ENCODE data around the gene ATP6AP2.
"Not testable (repeated sequence)": the region's sequence is repeated elsewhere in the genome, so short reads cannot be mapped to it uniquely, and the experiment has no call there.

Gene ATP6AP2

DNA sequence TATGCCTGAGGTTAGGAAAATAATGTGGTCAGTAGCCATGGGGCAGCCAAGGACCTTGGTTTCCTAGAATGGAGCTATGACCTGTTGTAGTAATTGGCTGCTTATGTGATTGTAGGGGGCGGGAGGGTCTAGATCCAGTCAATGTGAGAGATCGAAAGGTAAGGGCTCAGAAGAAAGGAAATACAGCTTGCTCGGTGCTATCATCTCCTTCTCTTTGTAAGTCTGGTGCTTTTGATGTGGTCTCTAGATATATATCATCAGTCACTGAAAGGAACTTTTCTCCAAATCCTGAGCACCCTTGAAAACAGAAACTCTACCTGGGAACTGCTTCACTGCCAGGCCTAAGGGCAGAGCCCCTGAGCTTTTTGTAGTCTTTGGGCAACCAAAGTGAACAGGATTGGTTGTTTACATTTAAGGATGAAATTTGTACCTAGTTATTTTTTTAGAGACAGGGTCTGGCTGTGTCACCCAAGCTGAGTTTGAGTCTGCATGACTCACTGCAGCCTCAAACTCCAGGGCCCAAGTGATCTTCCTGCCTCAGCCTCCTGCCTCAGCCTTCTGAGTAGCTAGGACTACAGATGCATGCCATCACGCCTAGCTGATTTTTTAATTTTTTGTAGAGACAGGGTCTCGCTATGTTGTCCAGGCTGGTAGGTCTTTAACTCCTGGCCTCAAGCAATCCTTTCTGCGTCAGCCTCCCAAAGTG, 9.0 kb downstream of the ATP6AP2 start:
- H3K36me3 ChIP-seq (ENCODE audit: insufficient read depth); H4K20me1 ChIP-seq (ENCODE audit: insufficient read depth): not testable (repeated sequence)

DNA sequence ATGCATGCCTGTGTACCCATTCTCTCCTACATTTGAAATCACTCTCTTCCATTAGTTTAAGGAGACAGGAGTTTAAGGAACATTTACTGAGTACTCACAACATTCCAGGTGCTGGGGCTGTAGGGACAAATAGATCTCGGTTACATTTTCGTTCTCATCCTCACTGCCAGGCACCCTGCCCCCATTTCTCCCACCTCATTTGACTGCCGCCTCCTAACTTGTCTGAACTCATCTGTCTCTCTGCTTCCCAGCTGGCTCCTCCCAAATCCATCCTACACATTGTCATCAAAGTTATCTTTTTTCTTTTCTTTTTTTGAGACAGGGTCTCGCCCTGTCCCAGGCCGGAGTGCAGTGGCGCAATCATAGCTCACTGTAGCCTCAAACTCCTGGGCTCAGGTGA, 22.7 kb downstream of the ATP6AP2 start:
- no peak overlapping the region for H3K4me3 ChIP-seq (IDR thresholded peaks at IDR 0.05; ENCODE audit: insufficient read depth, low read depth, low read length)
- no peak overlapping the region for H3K4me2 ChIP-seq
- H3K27ac ChIP-seq = no peak overlapping the region
- H2AFZ ChIP-seq (ENCODE audit: low read depth) = no peak overlapping the region
- H3K27me3 ChIP-seq (ENCODE audit: insufficient read depth, low read depth) = no peaks in the 10 kb centered on the region
- no peaks in the 10 kb centered on the region for H3K36me3 ChIP-seq (ENCODE audit: insufficient read depth)
- no peaks in the 10 kb centered on the region for H4K20me1 ChIP-seq (ENCODE audit: insufficient read depth)
- no peaks in the 10 kb centered on the region for H3K4me1 ChIP-seq (ENCODE audit: low read depth, poor library complexity, severe bottlenecking)
- H3K9ac ChIP-seq = no peak overlapping the region
- TF ChIP-seq, protein P1, sequence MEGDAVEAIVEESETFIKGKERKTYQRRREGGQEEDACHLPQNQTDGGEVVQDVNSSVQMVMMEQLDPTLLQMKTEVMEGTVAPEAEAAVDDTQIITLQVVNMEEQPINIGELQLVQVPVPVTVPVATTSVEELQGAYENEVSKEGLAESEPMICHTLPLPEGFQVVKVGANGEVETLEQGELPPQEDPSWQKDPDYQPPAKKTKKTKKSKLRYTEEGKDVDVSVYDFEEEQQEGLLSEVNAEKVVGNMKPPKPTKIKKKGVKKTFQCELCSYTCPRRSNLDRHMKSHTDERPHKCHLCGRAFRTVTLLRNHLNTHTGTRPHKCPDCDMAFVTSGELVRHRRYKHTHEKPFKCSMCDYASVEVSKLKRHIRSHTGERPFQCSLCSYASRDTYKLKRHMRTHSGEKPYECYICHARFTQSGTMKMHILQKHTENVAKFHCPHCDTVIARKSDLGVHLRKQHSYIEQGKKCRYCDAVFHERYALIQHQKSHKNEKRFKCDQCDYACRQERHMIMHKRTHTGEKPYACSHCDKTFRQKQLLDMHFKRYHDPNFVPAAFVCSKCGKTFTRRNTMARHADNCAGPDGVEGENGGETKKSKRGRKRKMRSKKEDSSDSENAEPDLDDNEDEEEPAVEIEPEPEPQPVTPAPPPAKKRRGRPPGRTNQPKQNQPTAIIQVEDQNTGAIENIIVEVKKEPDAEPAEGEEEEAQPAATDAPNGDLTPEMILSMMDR (conservative IDR thresholded peaks at IDR 0.05; ENCODE audit: low read depth, low read length) = no peak
- no peaks in the 10 kb centered on the region for H3K79me2 ChIP-seq (ENCODE audit: insufficient read depth, low read depth)

More for the DNA sequence above, 9.0 kb downstream of the ATP6AP2 start:
- H2AFZ ChIP-seq (ENCODE audit: low read depth); H3K4me3 ChIP-seq (IDR thresholded peaks at IDR 0.05; ENCODE audit: insufficient read depth, low read depth, low read length); H3K9ac ChIP-seq; H3K4me2 ChIP-seq; H3K79me2 ChIP-seq (ENCODE audit: insufficient read depth, low read depth); H3K4me1 ChIP-seq (ENCODE audit: low read depth, poor library complexity, severe bottlenecking); H3K27ac ChIP-seq; H3K27me3 ChIP-seq (ENCODE audit: insufficient read depth, low read depth): not testable (repeated sequence)

DNA sequence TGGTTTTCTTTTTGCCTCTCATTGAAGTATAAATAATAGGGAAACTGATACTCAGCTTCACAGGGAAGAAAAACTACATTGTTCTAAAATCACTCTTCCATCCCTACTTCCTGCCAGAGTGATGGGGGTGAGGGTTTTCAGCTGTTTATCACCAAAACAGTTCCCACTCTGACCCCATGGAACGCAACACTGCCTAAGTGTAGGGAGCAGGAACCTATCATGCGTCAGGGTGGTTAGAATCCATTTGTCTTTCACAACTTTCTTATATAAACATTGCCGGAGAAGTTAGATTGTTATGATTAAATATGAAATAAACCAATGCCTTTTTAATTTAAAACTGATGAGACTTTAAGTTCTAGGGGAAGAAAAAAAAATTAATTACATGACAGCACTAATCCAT, 26.6 kb downstream of the ATP6AP2 start:
- no peak overlapping the region for H2AFZ ChIP-seq (ENCODE audit: low read depth)
- TF ChIP-seq, protein P1 (conservative IDR thresholded peaks at IDR 0.05; ENCODE audit: low read depth, low read length) = no peak
- H3K36me3 ChIP-seq (ENCODE audit: insufficient read depth) = no peaks in the 10 kb centered on the region
- H3K79me2 ChIP-seq (ENCODE audit: insufficient read depth, low read depth) = no peaks in the 10 kb centered on the region
- no peaks in the 10 kb centered on the region for H4K20me1 ChIP-seq (ENCODE audit: insufficient read depth)
- H3K4me2 ChIP-seq = no peak overlapping the region
- no peak overlapping the region for H3K9ac ChIP-seq
- no peak overlapping the region for H3K27ac ChIP-seq
- no peaks in the 10 kb centered on the region for H3K4me1 ChIP-seq (ENCODE audit: low read depth, poor library complexity, severe bottlenecking)
- no peak overlapping the region for H3K4me3 ChIP-seq (IDR thresholded peaks at IDR 0.05; ENCODE audit: insufficient read depth, low read depth, low read length)
- no peaks in the 10 kb centered on the region for H3K27me3 ChIP-seq (ENCODE audit: insufficient read depth, low read depth)

DNA sequence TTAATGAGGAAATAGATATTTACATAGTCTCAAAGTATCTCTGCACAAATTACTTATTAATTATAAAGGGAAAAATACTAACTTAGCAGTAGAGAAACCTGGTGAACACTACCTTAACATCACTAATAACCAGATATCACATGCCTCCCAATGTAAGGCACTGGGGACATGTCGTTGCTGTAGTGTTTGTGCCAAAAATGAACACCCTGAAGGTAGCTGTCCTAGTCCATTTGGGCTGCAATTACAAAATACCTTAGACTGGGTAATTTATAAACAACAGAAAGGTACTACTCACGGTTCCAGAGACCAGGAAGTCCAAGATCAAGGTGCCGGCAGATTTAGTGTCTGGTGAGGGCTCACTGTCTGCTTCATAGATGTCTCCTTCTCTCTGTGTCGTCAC, 31.7 kb downstream of the ATP6AP2 start:
- Histone ChIP-seq H2AFZ (ENCODE audit: low read depth) (no peak overlapping the region), H3K79me2 (ENCODE audit: insufficient read depth, low read depth) (no peaks in the 10 kb centered on the region), H3K27ac (no peak overlapping the region), H4K20me1 (ENCODE audit: insufficient read depth) (no peaks in the 10 kb centered on the region), H3K9ac (no peak overlapping the region), H3K4me3 (IDR thresholded peaks at IDR 0.05; ENCODE audit: insufficient read depth, low read depth, low read length) (no peak overlapping the region), H3K36me3 (ENCODE audit: insufficient read depth) (no peaks in the 10 kb centered on the region), H3K27me3 (ENCODE audit: insufficient read depth, low read depth) (no peaks in the 10 kb centered on the region), H3K4me1 (ENCODE audit: low read depth, poor library complexity, severe bottlenecking) (no peaks in the 10 kb centered on the region), H3K4me2 (no peak overlapping the region)
- TF ChIP-seq, protein P1 (conservative IDR thresholded peaks at IDR 0.05; ENCODE audit: low read depth, low read length) = no peak

DNA sequence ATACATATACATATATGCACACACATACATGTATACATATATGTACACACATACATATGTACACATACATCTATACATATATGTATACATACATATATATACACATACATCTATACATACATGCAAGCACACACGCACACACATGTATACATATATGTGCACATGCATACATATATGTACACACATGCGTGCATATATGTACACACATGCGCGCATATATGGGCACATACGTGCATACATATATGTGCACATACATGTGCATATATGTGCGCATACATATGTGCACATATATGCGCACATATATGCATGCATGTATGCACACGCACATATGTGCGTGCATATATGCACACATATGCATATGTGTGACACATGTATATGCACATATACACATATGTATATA, 35.2 kb downstream of the ATP6AP2 start:
- Histone ChIP-seq H3K4me2 (no peak overlapping the region), H3K79me2 (ENCODE audit: insufficient read depth, low read depth) (no peaks in the 10 kb centered on the region), H3K4me3 (IDR thresholded peaks at IDR 0.05; ENCODE audit: insufficient read depth, low read depth, low read length) (no peak overlapping the region), H3K27ac (no peak overlapping the region), H3K36me3 (ENCODE audit: insufficient read depth) (no peaks in the 10 kb centered on the region), H4K20me1 (ENCODE audit: insufficient read depth) (no peaks in the 10 kb centered on the region), H3K4me1 (ENCODE audit: low read depth, poor library complexity, severe bottlenecking) (no peaks in the 10 kb centered on the region), H3K27me3 (ENCODE audit: insufficient read depth, low read depth) (no peaks in the 10 kb centered on the region), H3K9ac (no peak overlapping the region), H2AFZ (ENCODE audit: low read depth) (no peak overlapping the region)
- TF ChIP-seq, protein P1 (conservative IDR thresholded peaks at IDR 0.05; ENCODE audit: low read depth, low read length) = no peak
